ENCODE results near the gene OTX1. TPM values are rescaled to one million over a fixed set of nuclear protein-coding genes. Genes with fewer than 3 reads are reported as not detected.
A peak's percentile ranks its signal among the peaks of the same experiment; 100 is the strongest.
"Not testable (repeated sequence)": the region's sequence is repeated elsewhere in the genome, so short reads cannot be mapped to it uniquely, and the experiment has no call there.

Gene OTX1
- total RNA-seq = not detected
- long read RNA-seq = 0 reads

DNA sequence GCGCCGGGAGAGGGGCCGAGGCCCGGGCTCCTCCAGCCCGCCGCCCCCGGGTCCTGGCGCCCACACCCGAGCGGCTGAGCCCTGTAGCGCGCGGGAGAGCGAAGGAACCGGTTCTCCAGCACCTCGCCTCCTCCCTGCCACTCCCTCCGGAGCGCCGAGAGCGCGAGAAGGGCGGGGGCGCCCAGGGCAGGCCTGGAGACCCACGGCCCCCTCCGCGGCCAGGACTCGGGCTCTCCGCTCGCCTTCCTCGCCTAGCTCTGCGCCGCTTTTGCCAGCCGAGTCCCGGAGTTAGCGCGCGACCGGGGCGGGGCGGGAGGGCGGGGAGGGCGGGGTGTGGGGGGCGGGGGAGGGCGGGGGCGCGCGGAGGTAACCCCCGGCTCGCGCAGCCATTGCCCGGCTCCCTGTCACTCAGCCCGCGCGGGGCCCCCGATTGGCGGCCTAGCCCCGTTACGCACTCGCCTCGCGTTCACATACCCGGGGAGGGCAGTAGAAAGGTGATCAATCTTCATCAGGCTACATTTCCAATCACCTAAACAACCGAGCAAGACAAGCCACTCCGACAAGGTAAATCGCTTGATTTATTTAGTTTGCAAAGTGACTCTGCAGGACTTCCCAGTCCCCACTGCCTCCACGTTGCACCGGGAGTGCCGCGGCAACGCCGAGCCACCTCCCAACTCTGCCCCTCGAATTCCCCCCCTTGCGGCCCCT lies at the start of gene OTX1:
Gene OTX1, plus strand, starts transcription at position 497 of the 708 bp plus-strand sequence. CDS start 2,161 bp downstream, outside the sequence.
- DNase-seq = peak; percentile 53
- peak; percentile 47 for ATAC-seq (ENCODE audit: poor library complexity)
- intact Hi-C loops (cut with DNase I) = no loop called here

DNA sequence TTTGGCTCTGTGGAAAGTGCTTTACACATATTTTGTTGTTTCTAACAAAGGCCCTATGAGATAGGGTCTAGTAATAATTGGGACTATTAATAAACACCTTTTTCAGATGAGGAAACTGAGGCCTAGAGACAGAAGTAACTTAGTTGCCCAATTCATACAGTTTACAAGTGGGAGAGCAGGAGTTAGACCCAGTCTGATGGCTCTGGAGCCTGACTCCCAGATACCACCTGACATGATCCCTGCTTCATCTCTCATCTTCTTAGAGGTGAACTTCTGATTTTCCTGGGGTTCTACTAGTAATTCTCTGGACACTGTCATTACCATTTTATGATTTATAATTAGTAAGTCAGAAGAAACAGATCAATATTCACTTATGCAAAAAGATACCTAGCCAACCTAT lies 49.1 kb upstream of the OTX1 start:
- ATAC-seq (ENCODE audit: poor library complexity) = no peak
- intact Hi-C loops (cut with DNase I) = no loop called here
- DNase-seq = no peak

GRCh38 chr2:63003351-63003750 lies 47.3 kb upstream of the OTX1 start:
- DNase-seq (no peak), ATAC-seq (ENCODE audit: poor library complexity) (no peak)
- intact Hi-C loops (cut with DNase I) = no loop called here

DNA sequence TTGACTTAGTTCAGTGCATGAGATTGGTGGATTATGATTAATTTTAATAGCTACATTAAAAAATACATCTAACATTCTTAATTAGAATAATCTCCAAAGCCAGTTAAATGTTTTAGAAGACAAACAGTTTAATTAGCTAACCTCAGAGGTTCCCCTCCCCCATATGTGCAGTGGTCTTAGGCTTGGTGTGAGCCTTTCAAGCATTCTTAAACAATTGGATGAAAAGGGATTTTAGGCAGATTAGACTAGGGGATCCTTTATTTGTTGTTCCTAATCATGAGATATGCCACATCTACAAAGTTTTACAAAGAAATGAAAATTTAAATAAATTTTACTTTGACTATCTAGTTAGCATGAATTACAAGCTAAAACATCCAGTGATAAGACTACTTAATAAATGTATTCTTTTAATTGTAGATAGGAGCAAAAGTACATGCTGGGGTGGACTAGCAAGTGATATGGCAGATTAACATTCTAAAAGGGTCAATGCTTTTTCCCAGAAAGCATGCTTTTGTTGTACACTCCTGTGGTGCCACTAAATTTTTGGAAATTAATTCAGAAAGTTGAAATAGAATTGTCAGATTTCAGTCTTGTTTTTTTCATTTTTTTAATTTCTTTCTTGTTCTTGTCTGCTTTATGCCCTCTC lies 42.7 kb upstream of the OTX1 start:
- DNase-seq = no peak
- intact Hi-C loops (cut with DNase I) = no loop called here
- ATAC-seq (ENCODE audit: poor library complexity) = no peak

DNA sequence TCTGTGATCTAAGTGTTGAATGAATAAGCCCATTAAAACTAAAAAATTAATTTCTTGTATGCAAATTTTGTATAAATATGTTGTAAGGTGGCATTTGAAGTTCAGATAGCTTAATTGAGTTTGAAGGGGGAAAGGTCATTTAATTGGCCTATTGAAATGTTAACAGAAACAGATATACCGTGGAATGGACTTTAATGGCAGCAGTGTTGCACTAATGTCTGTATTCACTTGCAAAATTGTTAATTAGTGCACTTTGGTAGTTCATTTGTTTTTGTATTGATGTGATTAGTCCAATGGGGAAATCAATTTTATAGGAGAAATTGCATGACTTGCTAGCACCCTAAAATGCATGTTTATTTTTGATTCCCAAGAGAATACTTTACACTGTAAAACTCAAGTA lies 41.8 kb upstream of the OTX1 start:
- DNase-seq (no peak), ATAC-seq (ENCODE audit: poor library complexity) (no peak)
- intact Hi-C loops (cut with DNase I) = no loop called here

- intact Hi-C loops (cut with DNase I) = no loop called here
- no peak for DNase-seq
- no peak for ATAC-seq (ENCODE audit: poor library complexity)
Observed at GRCh38 chr2:63009490-63009889, 41.1 kb upstream of the OTX1 start.

GRCh38 chr2:63012541-63012940 lies 38.1 kb upstream of the OTX1 start:
- no peak for ATAC-seq (ENCODE audit: poor library complexity)
- intact Hi-C loops (cut with DNase I) = no loop called here
- no peak for DNase-seq

GRCh38 chr2:63013438-63013837 lies 37.2 kb upstream of the OTX1 start:
- intact Hi-C loops (cut with DNase I) = no loop called here
- ATAC-seq (ENCODE audit: poor library complexity) = no peak
- DNase-seq = no peak

GRCh38 chr2:63015389-63015788 lies 35.2 kb upstream of the OTX1 start:
- ATAC-seq (ENCODE audit: poor library complexity) (no peak), DNase-seq (no peak)
- intact Hi-C loops (cut with DNase I) = no loop called here

DNA sequence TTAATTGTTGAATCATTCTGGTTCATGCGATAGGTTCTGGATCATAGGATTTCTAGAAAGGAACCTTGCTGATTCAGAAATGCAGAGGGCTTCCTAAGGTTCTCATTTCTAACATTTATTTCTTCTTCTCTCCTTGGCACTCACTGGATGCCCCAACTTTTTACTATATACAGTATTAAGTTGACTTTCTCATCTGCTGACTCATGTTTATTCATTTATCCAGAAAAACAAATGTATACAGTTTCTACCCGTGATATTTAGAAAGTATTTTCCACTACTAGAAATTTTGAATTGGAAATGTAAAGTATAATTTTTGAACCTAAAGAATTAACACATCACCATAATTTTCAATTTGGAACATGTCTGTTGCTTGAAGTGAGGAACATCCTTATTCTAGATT lies 32.2 kb upstream of the OTX1 start:
- no peak for DNase-seq
- intact Hi-C loops (cut with DNase I) = no loop called here
- ATAC-seq (ENCODE audit: poor library complexity) = no peak

- DNase-seq; ATAC-seq (ENCODE audit: poor library complexity); intact Hi-C loops (cut with DNase I): not testable (repeated sequence)
Observed at GRCh38 chr2:63019686-63020085, 30.9 kb upstream of the OTX1 start.

- ATAC-seq (ENCODE audit: poor library complexity) = peak; percentile 31
- intact Hi-C loops (cut with DNase I) = no loop called here
- no peak for DNase-seq
Observed at GRCh38 chr2:63023444-63023843, 27.2 kb upstream of the OTX1 start.

DNA sequence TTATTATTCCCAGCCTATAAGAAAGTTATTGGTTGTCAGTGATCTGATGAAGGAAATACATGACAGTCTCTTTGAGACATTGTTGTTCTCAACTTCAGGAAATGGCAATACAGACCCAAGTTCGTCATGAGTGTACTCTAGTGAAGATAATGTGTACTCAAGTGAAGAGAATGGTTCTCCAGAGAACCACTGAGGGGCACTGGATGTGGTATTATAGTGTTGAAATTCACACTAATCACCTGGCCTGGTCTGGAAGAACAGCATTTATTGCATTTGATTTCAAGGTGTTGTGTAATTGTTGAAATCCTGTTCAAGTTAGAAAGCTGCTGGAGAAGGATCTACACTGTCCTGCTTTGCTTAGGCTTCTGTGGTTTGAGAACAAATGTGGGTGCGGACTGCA lies 23.4 kb upstream of the OTX1 start:
- intact Hi-C loops (cut with DNase I) = no loop called here
- ATAC-seq (ENCODE audit: poor library complexity) (no peak), DNase-seq (no peak)

DNA sequence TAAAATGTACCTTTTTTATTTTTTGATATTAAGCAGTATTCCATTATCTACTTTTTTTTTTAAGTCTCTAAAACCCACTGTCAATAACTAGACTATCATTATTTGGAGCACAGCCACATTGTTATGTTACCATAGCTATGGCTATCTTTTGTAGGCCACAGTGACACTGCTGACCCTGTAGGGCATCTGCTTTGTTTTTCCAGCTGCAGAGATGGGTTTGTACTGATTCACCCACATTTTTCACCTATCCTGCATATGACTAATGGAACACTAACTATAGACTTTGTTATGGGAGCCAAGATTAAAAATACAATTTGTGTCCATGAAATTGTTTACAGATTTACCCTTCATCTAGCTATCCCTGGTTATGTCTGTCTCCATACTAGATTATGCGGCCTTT lies 21.6 kb upstream of the OTX1 start:
- ATAC-seq (ENCODE audit: poor library complexity) (no peak), DNase-seq (no peak)
- intact Hi-C loops (cut with DNase I) = no loop called here

GRCh38 chr2:63034526-63034925 lies 16.1 kb upstream of the OTX1 start:
- intact Hi-C loops (cut with DNase I) = no loop called here
- DNase-seq = no peak
- ATAC-seq (ENCODE audit: poor library complexity) = no peak

DNA sequence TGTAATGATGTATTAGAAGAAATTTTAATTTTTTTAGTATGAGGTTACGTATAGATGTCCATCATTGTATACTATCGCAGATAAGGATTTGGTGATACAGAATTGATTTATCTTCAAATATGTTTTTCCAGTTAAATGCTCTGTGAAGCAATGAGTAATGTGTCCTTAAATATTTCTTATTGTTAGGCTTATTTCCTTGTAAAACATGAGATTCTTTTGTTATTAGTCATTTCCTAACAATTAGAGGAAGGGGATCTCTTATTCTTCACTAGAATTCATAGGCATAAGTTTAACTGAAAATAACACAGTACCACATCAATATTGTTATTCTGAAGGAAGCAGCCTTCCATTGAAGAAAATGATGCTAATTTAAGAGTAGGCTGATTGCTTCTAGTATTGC lies 15.5 kb upstream of the OTX1 start:
- intact Hi-C loops (cut with DNase I) = no loop called here
- DNase-seq = no peak

DNA sequence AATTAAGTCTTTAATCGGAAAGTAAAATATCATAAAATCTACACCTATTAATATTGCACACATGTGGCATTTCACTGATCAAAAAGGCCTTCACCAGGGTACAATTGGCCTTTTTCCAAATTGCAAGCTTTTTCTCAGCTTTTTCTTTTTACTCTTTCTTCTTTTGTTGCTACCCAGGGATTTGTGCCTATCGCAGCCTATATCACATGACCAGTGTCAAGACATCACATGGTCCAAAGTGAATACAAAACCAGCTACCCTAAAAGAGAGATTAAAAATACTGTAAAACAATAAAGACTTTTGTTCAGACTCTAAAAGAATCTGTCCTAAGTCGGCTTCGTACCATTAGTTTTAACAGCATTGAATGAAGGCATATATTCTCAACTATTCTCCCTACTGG lies 15.0 kb upstream of the OTX1 start:
- no peak for DNase-seq
- no peak for ATAC-seq (ENCODE audit: poor library complexity)
- intact Hi-C loops (cut with DNase I) = no loop called here

More for the DNA sequence above, 15.5 kb upstream of the OTX1 start:
- ATAC-seq (ENCODE audit: poor library complexity) = no peak

DNA sequence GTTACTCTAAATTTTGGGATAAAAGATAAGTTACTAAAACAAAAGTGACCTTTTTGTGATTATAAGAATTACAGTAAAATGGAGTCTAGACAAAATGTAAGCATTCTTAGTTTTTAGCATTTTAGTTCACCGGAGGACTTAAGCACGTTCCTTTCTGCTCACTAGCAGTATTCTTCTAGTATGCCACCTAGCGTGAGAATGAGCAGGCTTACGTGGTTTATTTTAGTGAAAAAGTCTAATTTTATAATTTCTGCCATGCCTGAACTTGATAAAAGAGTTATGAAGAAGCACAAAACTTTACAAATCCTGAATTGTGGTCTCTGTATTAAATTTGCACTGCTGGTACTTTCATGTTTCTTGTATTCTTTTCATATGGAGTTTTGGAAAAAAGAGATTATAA lies 12.6 kb upstream of the OTX1 start:
- intact Hi-C loops (cut with DNase I) = no loop called here
- DNase-seq (no peak), ATAC-seq (ENCODE audit: poor library complexity) (no peak)

- DNase-seq (no peak), ATAC-seq (ENCODE audit: poor library complexity) (no peak)
- intact Hi-C loops (cut with DNase I) = no loop called here
Observed at GRCh38 chr2:63040586-63040985, 10.0 kb upstream of the OTX1 start.

DNA sequence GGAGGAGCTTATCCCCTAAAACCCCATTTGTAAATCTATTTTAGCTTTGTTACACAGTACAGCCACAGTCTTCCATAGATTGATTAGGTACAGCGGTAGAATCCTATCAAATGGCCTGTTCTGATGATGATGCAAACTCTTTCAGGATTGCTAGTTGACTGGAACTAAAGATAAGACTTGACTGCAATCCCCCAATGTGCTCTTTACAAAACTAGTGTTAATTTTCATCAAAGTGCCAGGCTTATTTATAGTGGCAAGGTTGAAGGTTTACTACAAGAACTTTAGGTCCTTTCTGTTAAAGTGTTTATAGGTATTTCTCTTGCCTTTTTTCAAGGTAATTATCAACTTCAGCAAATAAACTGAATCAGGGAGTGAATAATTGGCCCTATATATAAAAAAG lies 9.0 kb upstream of the OTX1 start:
- intact Hi-C loops (cut with DNase I) = no loop called here
- ATAC-seq (ENCODE audit: poor library complexity) (no peak), DNase-seq (no peak)
